H9 (cell line): ENCODE data around the gene NUDT14. TPM values are rescaled to one million over a fixed set of nuclear protein-coding genes. Genes with fewer than 3 reads are reported as not detected.

Source experiments
- DNase-seq: peaks from one replicate; pipeline ENCODE4 v3.0.0-alpha.2; 2017
- H2AFZ ChIP-seq: one replicate; pipeline ENCODE4 v1.6.1; 2013; ENCODE audit warnings: mild to moderate bottlenecking, low read length, control low read depth, moderate library complexity
- H2AK5ac ChIP-seq: 2 replicates; pipeline ENCODE4 v1.6.1; 2013; ENCODE audit warnings: low read length, control low read depth, mixed read lengths; ENCODE audit not compliant: insufficient read length
- H2BK120ac ChIP-seq: one replicate; pipeline ENCODE4 v1.6.1; 2013; ENCODE audit warnings: low read depth, mild to moderate bottlenecking, low read length, control low read depth, inconsistent platforms; ENCODE audit not compliant: poor library complexity, severe bottlenecking
- H2BK12ac ChIP-seq: 2 replicates; pipeline ENCODE4 v1.6.1; 2013; ENCODE audit warnings: low read length, control low read depth, mixed read lengths, low read depth; ENCODE audit not compliant: insufficient read length
- H2BK15ac ChIP-seq: 2 replicates; pipeline ENCODE4 v1.6.1; 2013; ENCODE audit warnings: low read depth, low read length, control low read depth
- H2BK20ac ChIP-seq: one replicate; pipeline ENCODE4 v1.6.1; 2013; ENCODE audit warnings: low read depth, mild to moderate bottlenecking, low read length, control low read depth, inconsistent platforms; ENCODE audit not compliant: poor library complexity, severe bottlenecking
- H2BK5ac ChIP-seq: 2 replicates; pipeline ENCODE4 v1.6.1; 2013; ENCODE audit warnings: low read length, control low read depth, mixed read lengths; ENCODE audit not compliant: insufficient read length
- H3K14ac ChIP-seq: 2 replicates; pipeline ENCODE4 v1.6.1; 2013; ENCODE audit warnings: low read length, control low read depth; ENCODE audit not compliant: insufficient read depth
- H3K18ac ChIP-seq: 2 replicates; pipeline ENCODE4 v1.6.1; 2013; ENCODE audit warnings: low read depth, mild to moderate bottlenecking, mixed read lengths, low read length, control low read depth; ENCODE audit not compliant: insufficient read length
- H3K23ac ChIP-seq: 2 replicates; pipeline ENCODE4 v1.6.1; 2013; ENCODE audit warnings: low read length, control low read depth, mixed read lengths, low read depth; ENCODE audit not compliant: insufficient read length
- H3K23me2 ChIP-seq: 2 replicates; pipeline ENCODE4 v1.6.1; 2013; ENCODE audit warnings: low read depth, mild to moderate bottlenecking, mixed read lengths, low read length, control low read depth; ENCODE audit not compliant: insufficient read length, poor library complexity, severe bottlenecking
- H3K27ac ChIP-seq: 2 replicates; pipeline ENCODE4 v1.5.1; 2013; ENCODE audit warnings: low read length, control low read depth, mixed read lengths, low read depth; ENCODE audit not compliant: insufficient read length
- H3K27me3 ChIP-seq: 2 replicates; pipeline ENCODE4 v1.6.1; 2013; ENCODE audit warnings: low read length, control low read depth, inconsistent platforms; ENCODE audit not compliant: insufficient read depth
- H3K4ac ChIP-seq: 2 replicates; pipeline ENCODE4 v1.6.1; 2013; ENCODE audit warnings: low read depth, mild to moderate bottlenecking, control low read depth, inconsistent platforms, low read length, moderate library complexity
- H3K4me1 ChIP-seq: 2 replicates; pipeline ENCODE4 v1.6.1; 2013; ENCODE audit warnings: low read length, control low read depth, inconsistent platforms; ENCODE audit not compliant: insufficient read depth
- H3K4me2 ChIP-seq: 2 replicates; pipeline ENCODE4 v1.6.1; 2013; ENCODE audit warnings: low read length, control low read depth, mixed read lengths; ENCODE audit not compliant: insufficient read length, insufficient read depth
- H3K56ac ChIP-seq: 2 replicates; pipeline ENCODE4 v1.6.1; 2013; ENCODE audit warnings: low read depth, mild to moderate bottlenecking, mixed read lengths, low read length, control low read depth; ENCODE audit not compliant: insufficient read length
- H3K79me1 ChIP-seq: 2 replicates; pipeline ENCODE4 v1.6.1; 2013; ENCODE audit warnings: low read depth, mild to moderate bottlenecking, moderate library complexity, low read length, control low read depth, inconsistent platforms; ENCODE audit not compliant: insufficient read depth, poor library complexity, severe bottlenecking
- H3K79me2 ChIP-seq: 2 replicates; pipeline ENCODE4 v1.6.1; 2013; ENCODE audit warnings: low read length, control low read depth, inconsistent platforms; ENCODE audit not compliant: insufficient read depth
- H3K9ac ChIP-seq: 2 replicates; pipeline ENCODE4 v1.6.1; 2013; ENCODE audit warnings: low read length, control low read depth, mixed read lengths; ENCODE audit not compliant: insufficient read length; ENCODE audit errors: extremely low read depth
- H3K9me3 ChIP-seq: one replicate; pipeline ENCODE4 v1.6.1; 2013; ENCODE audit warnings: low read depth, low read length, inconsistent platforms; ENCODE audit not compliant: control insufficient read depth
- H3T11ph ChIP-seq: one replicate; pipeline ENCODE4 v1.6.1; 2013; ENCODE audit warnings: mild to moderate bottlenecking, low read length, control low read depth, inconsistent platforms
- H4K20me1 ChIP-seq: one replicate; pipeline ENCODE4 v1.6.1; 2013; ENCODE audit not compliant: control insufficient read depth, insufficient read length, insufficient read depth
- H4K5ac ChIP-seq: 2 replicates; pipeline ENCODE4 v1.6.1; 2013; ENCODE audit warnings: low read depth, mild to moderate bottlenecking, mixed read lengths, low read length, control low read depth; ENCODE audit not compliant: insufficient read length
- H4K8ac ChIP-seq: replicated peaks from 2 replicates; pipeline ENCODE4 v1.6.1; 2013; ENCODE audit warnings: low read length, control low read depth, mixed read lengths, low read depth; ENCODE audit not compliant: insufficient read length
- H4K91ac ChIP-seq: 2 replicates; pipeline ENCODE4 v1.6.1; 2013; ENCODE audit warnings: low read depth, mild to moderate bottlenecking, moderate library complexity, mixed read lengths, low read length, control low read depth; ENCODE audit not compliant: insufficient read length
- H3K27ac Mint-ChIP-seq, 3 experiments: 2 replicates in 2 of 3; 3 replicates in 1 of 3; pipeline ENCODE4 v1.8.0; 2020 to 2021; ENCODE audit warnings: mixed read lengths in 3 of 3, mild to moderate bottlenecking in 1 of 3, moderate library complexity in 1 of 3
- H3K27me3 Mint-ChIP-seq: 2 replicates; pipeline ENCODE4 v1.8.0; 2021; ENCODE audit warnings: low read depth, mild to moderate bottlenecking, moderate library complexity, mixed read lengths
- H3K36me3 Mint-ChIP-seq, 3 experiments: 2 replicates in 2 of 3; 3 replicates in 1 of 3; pipeline ENCODE4 v1.8.0; 2020 to 2021; ENCODE audit warnings: low read depth in 3 of 3, mixed read lengths in 3 of 3; ENCODE audit not compliant: insufficient read depth in 1 of 3
- H3K4me1 Mint-ChIP-seq, 2 experiments: 2 replicates each; pipeline ENCODE4 v1.8.0; 2020; ENCODE audit warnings: mixed read lengths in 2 of 2
- H3K4me3 Mint-ChIP-seq, 2 experiments: 2 replicates in 1 of 2; 3 replicates in 1 of 2; pipeline ENCODE4 v1.8.0; 2020 to 2021; ENCODE audit warnings: mild to moderate bottlenecking in 2 of 2, mixed read lengths in 2 of 2, moderate library complexity in 1 of 2
- H3K9me3 Mint-ChIP-seq, 2 experiments: 2 replicates in 1 of 2; 3 replicates in 1 of 2; pipeline ENCODE4 v1.8.0; 2020; ENCODE audit warnings: mild to moderate bottlenecking in 2 of 2, mixed read lengths in 2 of 2, moderate library complexity in 1 of 2
- CTCF ChIP-seq: fragments of 200-600 bp; sonication (generic); conservative IDR thresholded peaks from 3 replicates; pipeline ENCODE4 v1.8.0; 2021; ENCODE audit warnings: antibody characterized with exemption, mild to moderate bottlenecking
- WGBS: extraction: QIAGEN DNeasy Blood & Tissue Kit; methylation state at CpG from one replicate; pipeline ENCODE4 v1.1.7; 2013; ENCODE audit warnings: missing lambda C conversion rate, low lambda C conversion rate, mixed read lengths; ENCODE audit not compliant: insufficient read length; ENCODE audit errors: extremely low coverage; 5-methylcytosine and 5-hydroxymethylcytosine counted together
- total RNA-seq: library from RNA; stranded (reverse); gene quantifications from 2 replicates; pipeline ENCODE4 v1.2.1, GENCODE V29; 2021

Gene NUDT14
- total RNA-seq, 1 experiment from 2014 or later = 41.1 TPM

DNA sequence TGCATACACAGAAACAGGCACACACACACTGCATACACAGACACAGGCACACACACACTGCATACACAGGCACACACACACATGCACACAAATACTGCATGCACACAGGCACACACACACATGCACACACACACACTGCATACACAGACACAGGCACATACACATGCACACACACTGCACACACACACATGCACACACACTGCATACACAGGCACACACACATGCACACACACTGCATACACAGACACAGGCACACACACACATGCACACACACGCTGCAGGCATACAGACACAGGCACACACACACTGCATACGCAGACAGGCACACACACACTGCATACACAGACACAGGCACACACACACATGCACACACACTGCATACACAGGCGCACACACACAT, 34.5 kb upstream of the NUDT14 start:
- Histone ChIP-seq H3K18ac (no peak overlapping the region), H3K56ac (no peak overlapping the region), H3K27me3 (no peaks in the 10 kb centered on the region), H4K91ac (no peak overlapping the region), H4K5ac (no peak overlapping the region), H2BK15ac (no peak overlapping the region), H4K20me1 (no peaks in the 10 kb centered on the region), H3T11ph (no peak overlapping the region), H2AFZ (no peak overlapping the region), H2BK5ac (no peak overlapping the region), H3K4me1 (no peaks in the 10 kb centered on the region), H3K79me2 (no peaks in the 10 kb centered on the region), H2BK120ac (no peak overlapping the region), H3K9me3 (no peaks in the 10 kb centered on the region), H3K23me2 (no peaks in the 10 kb centered on the region), H4K8ac (no peak overlapping the region), H3K27ac (no peak overlapping the region), H3K79me1 (no peaks in the 10 kb centered on the region), H2BK12ac (no peak overlapping the region), H3K4ac (no peak overlapping the region), H3K14ac (no peak overlapping the region), H3K4me2 (no peak overlapping the region), H2AK5ac (no peak overlapping the region), H3K23ac (no peak overlapping the region), H3K9ac (no peak overlapping the region), H2BK20ac (no peak overlapping the region)
- H3K9me3 Mint-ChIP-seq = no peaks in the 10 kb centered on the region; a peak in 1 of 5 replicates
- TF ChIP-seq CTCF = no peak
- no peak for DNase-seq
- peaks cover 2 to 15% (median 14%) of the 10 kb centered on the region in 3 experiments; a peak in 6 of 7 replicates for H3K36me3 Mint-ChIP-seq
- no peaks in the 10 kb centered on the region for H3K4me1 Mint-ChIP-seq
- H3K4me3 Mint-ChIP-seq = no peak overlapping the region
- no peaks in the 10 kb centered on the region for H3K27me3 Mint-ChIP-seq
- H3K27ac Mint-ChIP-seq = no peak overlapping the region
- WGBS = no CpG with 5 or more reads among the region's 3 CpGs
